Measurements from ENCODE around the gene CRKL.
"Not testable (repeated sequence)": the region's sequence is repeated elsewhere in the genome, so short reads cannot be mapped to it uniquely, and the experiment has no call there.

The CRKL gene

DNA sequence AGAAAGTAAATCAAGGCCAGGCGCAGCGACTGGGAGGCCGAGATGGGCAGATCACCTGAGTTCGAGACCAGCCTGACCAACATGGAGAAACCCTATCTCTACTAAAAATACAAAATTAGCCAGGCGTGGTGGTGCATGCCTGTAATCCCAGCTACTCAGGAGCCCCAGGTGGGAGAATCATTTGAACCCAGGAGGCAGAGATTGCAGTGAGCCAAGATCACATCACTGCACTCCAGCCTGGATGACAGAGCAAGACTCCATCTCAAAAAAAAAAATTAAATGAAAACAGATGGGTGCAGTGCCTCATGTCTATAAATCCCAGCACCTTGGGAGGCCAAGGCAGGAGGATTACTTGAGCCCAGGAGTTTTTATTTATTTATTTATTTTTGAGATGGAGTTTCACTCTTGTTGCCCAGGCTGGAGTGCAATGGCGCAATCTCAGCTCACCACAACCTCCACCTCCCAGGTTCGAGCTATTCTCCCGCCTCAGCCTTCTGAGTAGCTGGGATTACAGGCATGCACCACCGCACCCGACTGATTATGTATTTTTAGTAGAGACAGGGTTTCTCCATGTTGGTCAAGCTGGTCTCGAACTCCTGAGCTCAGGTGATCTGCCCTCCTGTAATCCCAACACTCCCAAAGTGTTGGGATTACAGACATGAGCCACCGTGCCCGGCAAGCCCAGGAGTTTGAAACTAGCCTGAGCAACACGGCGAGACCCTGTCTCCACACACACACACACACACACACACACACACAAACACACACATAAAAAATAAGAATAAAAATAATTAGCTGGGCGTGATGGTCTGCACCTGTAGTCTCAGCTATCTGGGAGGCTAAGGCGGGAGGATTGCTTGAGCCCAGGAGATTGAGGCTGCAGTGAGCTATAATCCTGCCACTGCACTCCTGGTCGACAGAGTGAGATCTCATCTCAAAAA, 15.8 kb upstream of the CRKL start:
- not testable (repeated sequence) for DNase-seq

DNA sequence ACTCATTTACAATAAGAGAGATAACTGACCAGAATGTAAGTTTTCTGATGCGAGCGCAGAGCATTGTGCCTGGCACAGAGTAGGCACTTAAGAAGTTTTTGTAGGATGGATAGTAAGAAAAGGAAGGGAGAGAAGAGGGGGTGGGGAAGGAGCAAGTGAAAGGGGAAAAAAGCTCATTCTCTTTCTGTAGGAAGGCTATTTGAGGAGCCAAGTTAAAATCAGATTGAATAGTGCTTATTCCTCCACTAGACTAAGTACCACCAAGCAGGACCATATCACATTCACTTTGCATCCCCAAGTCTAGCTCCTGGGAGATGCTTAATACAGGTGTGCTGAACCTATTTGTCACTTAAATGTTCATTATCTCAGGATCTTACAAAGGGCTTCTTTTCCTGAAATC, 14.1 kb upstream of the CRKL start:
- DNase-seq, result no peak

DNA sequence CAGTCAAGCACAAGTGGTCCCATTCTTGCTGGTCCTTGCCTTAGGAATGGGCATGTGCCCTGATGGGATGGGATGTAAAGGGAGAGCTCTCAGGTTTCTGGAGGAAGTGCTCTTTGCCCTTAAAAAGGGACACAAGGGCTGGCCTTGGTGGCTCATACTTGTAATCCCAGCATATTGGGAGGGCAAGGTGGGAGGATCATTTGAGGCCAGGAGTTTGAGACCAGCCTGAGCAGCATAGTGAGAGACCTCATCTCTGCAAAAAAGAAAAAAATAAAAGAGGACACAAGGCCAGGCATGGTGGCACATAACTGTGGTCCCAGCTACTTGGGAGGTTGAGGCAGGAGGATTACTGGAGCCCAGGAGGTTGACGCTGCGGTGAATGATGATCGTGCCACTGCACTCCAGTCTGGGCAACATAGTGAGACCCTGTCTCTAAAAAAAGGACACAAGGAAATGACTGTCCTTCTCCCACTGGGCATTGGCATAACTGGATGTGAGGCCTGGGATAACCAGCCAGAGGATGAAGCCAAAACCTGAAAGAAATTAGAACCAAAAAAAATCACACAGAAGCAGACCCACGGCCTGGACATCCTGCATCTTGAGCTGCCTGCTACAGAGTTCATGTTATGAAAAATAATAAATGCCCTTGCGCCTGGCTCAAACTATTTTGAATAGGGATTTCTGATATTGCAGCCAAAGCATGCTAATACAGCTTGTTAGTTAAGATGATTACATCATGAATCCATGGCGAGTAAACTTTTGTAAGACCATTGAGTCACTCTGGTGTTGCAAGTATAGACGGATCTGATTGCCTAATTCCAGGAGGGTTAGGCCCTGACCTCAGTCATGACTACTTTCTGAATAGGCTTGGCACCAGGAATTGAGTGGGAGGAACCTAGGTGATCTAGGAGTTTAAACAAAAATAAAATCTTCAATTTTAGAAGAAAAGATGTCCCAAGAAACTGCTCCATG, 12.9 kb upstream of the CRKL start:
- no peak for DNase-seq

DNA sequence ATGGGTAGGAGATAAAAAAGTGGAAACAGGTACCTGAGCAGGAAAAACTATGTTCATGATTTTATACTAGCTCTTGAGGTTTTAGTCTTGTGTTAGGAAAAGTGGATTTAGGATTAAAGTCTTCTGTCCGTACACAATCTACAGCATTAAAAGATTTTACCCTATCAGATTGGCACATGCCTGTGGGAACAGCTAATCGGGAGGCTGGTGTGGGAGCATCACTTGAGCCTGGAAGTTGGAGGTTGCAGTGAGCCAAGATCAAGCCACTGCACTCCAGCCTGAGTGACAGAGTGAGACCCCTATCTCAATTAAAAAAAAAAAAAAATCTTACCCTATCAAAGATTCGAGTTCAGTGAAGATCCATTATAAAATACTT, 12.2 kb upstream of the CRKL start:
- DNase-seq, result no peak

DNA sequence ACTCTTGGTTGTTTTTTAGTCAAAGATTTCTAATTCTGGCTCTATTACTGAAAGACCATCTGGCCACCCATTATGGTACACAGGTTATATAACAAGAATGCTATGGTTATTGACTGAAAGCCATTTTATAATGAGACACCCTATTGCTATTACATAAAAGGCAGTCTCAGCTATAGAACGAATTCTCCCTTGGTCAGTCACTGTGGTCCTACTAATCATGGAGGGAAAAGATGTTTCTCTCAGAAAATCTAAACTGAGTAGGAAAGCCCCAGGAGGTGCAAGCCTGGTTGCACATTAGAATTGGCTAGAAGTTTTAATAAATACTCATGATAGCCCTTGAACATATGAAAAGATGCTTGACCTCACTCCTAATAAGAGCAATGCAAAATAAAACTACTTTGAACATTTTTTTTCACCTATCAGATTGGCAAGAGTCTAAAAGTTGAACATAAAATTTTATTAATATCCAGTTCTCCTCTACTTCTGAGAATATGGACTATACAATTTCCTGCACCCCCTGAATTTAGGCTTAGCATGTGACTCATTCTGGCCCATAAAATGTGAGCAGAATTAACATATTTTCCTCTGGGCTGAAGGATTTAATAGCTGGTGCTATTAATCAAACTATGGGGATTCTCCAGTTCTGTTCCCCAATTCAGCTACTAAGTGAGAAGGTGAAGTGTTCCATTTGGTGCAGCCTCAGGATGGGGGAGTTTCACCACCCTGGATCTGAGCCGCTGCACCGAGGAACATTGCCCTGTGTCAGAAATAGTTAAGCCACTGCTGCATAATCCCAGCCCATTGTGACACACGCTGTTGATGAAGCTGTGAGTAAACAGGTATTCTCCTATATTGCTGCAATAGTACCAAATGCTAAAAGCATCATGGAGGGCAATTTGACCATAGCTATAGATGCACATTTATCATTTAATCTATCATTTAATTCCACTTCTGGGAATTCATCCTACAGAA, 11.5 kb upstream of the CRKL start:
- no peak for DNase-seq

DNA sequence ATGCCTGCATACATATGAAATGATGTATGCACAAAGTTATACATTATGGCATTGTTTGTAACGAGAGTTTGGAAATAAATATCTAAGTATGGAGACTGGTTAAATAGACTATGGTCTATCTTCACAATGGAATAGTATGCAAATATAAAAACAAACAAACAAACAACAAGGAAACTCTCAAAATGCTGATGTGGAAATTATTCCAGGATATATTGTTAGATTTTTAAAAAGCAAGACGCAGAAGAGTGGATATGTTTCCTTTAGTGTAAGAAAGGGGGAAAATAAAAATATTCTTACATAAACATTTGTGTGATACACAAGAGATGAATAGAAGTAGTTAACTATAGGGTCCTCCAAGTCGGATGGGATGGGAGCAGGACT, 10.8 kb upstream of the CRKL start:
- no peak for DNase-seq

DNA sequence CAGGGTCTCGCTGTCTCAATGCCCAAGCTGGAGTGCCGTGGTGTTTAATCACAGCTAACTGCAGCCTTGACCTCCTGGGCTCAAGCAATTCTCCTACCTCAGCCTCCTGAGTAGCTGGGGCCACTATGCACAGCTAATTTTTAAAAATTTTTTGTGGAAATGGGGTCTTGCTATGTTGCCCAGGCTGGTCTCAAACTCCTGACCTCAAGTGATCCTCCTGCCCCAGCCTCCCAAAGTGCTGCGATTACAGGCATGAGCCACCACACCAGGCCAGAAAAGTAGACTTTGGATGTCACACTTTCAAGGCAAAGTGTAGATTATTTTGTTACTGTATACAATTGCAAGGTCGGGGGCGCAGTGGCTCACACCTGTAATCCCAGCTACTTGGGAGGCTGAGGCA, 8.5 kb upstream of the CRKL start:
- not testable (repeated sequence) for DNase-seq

DNA sequence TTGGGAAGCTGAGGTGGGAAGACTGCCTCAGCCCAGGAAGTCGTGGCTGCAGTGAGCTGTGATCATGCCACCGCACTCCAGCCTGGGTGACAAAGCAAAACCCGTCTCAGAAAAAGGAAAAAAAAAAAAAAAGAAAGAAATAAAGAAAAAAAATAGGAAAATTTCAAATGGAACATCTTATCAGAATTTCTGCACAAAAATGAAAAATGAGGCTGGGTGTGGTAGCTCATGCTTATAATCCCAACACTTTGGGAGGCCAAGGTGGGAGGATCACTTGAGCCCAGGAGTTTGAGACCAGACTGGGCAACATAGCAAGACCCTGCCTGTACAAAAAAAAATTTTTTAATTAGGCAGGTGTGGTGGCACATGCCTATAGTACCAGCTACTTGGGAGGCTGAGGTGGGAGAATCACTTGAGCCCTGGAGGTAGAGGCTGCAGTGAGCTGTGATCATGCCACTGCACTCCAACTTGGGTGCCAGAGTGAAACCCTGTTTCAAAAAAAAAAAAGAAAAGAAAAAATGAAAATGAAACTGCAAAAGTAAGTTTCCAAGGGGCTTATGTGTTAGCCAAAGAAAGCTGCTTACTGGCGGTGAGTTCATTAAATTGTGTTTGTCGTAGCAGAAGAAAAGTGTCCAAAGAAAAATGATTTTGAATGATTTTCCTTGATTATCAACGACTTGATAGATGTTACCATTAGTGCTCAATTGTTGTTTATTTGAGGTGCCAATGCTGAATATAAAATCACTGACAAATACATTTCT, 7.5 kb upstream of the CRKL start:
- no peak for DNase-seq

DNA sequence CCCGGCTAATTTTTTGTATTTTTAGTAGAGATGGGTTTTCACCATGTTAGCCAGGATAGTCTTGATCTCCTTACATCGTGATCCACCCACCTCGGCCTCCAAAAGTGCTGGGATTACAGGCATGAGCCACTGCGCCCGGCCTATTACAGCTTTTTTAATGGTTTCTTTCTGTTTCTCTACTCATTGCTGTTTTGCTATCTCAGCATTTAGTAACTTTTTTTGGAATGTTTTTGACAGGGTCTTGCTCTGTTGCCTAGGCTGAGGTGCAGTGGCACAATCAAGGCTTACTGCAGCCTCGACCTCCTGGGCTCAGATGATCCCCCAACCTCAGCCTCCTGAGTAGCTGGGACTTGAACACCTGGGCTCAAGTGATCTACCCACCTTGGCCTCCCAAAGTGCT, 4.7 kb upstream of the CRKL start:
- DNase-seq, result no peak

DNA sequence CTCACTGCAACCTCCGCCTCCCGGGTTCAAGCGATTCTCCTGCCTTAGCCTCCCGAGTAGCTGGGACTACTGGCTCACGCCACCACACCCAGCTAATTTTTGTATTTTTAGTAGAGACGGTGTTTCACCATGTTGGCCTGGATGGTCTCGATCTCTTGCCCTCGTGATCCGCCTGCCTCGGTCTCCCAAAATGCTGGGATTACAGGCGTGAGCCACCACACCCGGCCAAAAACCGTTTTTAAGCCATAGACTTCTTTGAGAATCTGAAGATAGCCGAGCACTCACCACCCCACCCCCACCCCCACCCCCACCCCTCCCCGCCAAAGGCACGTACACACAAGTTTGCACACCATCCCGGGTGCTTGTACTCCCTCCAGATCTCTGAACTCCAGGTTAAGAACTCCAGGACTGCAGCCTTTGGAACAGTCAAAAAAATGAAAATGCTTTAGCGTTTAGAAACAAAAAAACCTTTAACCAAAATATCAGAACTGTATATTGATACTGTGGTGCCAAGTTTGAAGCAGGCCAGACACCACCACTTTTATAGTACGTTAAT, 1.5 kb downstream of the CRKL start:
- DNase-seq, result no peak

DNA sequence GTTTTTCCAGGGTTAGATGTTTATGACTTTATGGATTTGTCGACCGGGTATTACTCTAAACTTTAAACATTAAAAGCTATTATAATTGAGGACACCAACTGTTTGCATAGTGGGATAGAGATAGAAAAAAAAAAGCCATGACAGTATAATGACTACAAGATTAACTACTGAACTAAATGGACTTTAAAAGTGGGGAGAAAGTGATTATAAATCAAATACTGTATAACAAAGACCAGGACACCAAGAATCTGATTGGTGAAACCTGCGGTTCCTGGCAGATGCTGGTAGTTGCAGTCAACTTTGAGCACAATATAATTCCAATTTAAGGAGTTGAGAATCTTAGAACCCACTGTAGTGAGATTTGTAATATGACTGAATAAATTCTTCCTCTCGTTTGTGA, 2.5 kb downstream of the CRKL start:
- DNase-seq, result no peak

DNA sequence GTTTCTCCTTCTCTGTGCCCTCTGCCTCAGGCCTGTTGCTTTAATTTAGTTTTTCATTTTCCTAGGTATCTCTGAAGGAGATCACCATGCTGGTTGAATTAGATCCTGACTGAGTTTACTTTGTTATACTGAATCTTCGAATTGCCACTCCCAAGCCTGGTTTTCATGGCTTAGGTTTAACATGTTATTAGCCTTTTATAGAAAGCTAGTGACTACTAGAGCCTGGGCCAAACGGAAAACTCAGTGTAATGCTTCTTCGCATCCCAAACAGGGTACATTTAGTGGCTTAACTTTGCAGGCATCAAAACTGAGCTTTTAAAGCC, 3.6 kb downstream of the CRKL start:
- no peak for DNase-seq

DNA sequence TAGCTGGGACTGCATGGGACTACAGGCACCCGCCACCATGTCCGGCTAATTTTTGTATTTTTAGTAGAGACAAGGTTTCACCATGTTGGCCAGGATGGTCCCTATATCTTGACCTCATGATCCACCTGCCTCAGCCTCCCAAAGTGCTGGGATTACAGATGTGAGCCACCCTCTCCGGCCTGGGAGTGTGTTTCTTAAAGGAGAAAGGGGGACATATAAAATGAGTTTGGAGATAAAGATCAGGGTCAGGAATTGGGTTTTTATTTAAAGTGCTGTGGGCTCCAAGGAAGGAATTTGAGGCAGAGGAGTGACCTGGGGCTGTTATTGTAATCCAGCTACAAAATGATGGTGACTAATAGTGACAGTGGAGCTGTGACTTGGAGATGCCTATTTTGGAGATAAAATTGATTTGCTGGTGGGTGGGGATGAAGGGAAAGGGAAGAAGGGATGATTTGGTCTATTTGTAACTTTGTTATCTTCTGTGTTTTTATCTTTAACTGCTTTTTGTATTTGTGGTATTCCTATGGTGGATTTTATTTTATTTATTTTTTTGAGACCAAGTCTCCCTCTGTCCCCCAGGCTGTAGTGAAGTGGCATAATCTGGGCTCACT, 5.0 kb downstream of the CRKL start:
- DNase-seq, result no peak

DNA sequence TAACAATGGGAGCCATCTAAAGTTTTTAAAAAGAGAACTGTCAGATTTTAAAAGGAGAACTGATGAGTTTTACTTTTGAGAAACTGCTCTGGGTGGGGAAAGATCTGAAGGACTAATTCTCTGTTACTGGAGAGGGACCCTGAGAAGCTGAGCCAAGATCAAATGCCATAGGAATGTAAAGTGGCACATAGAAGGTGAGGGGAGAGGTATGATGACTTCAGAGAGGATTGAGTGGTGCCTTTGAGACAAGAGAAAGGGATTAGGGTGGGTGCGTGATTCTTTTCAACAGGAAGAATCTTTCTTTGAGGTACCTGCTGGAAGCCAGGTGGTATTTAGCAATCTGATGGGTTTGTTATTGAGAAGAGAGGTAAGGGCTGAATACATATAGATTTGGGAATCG, 9.0 kb downstream of the CRKL start:
- no peak for DNase-seq

DNA sequence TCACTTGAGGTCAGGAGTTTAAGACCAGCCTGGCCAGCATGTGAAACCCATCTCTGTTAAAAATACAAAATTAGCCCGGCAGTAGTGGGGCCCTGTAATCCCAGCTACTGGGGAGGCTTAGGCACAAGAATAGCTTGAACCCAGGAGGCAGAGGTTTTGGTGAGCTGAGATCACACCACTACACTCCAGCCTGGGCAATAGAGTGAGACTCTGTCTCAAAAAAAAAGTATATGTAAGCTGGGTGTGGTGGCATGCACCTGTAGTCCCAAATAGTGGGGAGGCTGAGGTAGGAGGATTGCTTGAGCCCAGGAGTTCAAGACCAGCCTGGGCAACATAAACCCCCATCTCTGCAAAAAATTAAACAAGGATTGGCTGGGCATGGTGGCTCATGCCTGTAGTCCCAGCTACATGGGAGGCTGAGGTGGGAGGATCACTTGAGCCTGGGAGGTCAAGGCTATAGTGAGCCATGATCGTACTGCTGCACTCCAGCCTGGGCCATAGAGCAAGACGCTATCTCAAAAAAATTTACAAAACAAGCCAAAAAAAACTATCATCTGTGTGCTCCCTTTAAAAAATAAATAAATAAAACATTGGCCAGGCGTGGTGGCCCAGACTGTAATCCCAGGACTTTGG, 10.8 kb downstream of the CRKL start:
- DNase-seq, result no peak

DNA sequence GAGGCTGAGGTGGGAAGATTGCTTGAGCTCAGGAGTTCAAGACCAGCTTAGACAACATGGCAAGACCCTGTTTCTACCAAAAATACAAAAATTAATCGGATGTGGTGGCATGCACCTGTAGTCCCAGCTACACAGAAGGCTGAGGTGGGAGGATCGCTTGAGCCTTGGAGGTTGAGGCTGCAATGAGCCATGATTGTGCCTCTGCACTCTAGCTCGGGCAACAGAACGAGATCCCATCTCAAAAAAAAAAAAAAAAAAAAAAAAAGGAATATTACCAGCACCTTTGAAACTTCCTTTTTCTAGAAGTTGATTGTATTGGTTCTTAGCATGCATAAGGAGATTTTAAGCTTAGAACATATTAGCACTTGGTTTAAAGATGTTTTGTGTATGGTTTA, 11.4 kb downstream of the CRKL start:
- no peak for DNase-seq

DNA sequence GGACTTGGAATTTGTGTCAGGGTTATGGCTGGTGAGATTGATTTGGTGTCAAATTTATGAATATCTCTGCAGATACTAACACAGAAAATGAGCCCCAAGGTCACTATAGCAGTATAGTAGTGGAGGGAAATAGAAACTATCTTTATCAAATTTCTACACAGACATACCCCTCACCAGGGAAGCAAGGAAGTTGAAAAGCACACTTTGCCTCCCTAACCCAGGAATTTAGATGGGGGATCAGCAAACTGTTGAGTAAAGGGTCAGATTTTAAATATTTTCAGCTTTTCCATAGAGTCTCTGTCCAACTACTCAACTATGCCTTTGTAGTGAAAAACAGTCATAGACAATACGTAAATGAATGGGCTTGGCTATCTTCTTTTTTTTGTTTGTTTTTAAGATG, 12.8 kb downstream of the CRKL start:
- no peak for DNase-seq

DNA sequence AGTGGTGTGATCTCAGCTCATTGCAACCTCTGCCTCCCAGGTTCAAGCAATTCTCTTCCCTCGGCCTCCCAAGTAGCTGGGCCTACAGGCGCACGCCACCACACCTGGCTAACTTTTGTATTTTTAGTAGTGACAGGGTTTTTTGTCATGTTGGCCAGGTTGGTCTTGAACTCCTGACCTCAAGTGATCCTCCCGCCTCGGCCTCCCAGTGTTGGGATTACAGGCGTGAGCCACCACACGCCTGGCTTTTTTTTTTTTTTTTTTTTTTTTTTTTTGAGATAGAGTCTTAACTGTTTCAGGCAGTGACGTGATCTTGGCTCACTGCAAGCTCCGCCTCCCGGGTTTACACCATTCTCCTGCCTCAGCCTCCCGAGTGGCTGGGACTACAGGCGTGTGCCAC, 13.2 kb downstream of the CRKL start:
- DNase-seq, result not testable (repeated sequence)

DNA sequence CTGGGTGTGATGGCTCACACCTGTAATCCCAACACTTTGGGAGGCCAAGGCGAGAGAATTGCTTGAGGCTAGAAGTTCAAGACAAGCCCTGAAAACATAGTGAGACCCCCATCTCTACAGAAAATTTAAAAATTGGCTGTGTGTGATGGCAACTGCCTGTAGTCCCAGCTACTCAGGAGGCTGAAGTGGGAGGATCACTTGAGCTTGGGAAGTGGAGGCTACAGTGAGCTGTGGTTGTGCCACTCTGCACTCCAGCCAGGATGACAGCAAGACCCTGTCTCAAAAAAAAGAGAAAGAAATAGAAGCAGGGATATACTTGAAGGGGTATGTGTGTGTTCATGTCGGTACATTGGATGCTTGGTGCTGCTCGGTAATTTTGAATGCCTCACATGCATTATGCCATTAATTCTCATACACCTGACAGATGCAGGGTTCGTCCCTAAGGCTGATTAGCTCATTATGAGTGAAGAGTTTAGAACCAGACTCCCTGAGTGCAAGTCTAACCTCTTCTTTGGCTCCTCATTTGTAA, 14.0 kb downstream of the CRKL start:
- no peak for DNase-seq

DNA sequence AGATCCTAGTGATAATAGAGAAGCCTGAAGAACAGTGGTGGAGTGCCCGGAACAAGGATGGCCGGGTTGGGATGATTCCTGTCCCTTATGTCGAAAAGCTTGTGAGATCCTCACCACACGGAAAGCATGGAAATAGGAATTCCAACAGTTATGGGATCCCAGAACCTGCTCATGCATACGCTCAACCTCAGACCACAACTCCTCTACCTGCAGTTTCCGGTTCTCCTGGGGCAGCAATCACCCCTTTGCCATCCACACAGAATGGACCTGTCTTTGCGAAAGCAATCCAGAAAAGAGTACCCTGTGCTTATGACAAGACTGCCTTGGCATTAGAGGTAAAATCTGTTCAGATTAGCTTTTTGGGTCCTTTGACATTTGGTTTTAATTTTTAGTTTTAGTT, 16.7 kb downstream of the CRKL start:
- DNase-seq, result no peak

DNA sequence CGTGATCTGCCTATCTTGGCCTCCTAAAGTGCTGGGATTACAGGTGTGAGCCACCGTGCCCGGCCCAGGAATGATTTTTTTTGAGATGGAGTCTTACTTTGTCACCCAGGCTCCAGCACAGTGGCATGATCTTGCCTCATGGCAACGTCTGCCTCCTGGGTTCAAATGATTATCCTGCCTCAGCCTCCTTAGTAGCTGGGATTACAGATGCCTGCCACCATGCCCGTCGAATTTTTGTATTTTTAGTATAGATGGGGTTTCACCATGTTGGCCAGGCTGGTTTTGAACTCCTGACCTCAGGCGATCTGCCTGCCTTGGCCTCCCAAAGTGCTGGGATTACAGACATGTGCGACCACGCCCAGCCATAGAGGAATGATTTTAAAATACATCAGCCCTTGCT, 17.8 kb downstream of the CRKL start:
- DNase-seq, result not testable (repeated sequence)

All from NCI-H510A (cell line).